Lower leg skin (tissue), 4 donors: Measurements from ENCODE around the gene TSSC4. TPM values are rescaled to one million over a fixed set of nuclear protein-coding genes. Genes with fewer than 3 reads are reported as not detected.

Experiments used
- DNase-seq, 2 donors: peaks; one replicate each; pipeline ENCODE4 v3.0.0-alpha.2; 2019; ENCODE audit warnings: low spot score in 2 of 2
- H3K4me3 ChIP-seq: fragments of 200-600 bp; sonication (generic); 2 replicates; pipeline ENCODE4 v1.5.1; 2017; ENCODE audit warnings: mild to moderate bottlenecking, low read depth; ENCODE audit not compliant: poor library complexity, severe bottlenecking
- POLR2A ChIP-seq, 2 donors: fragments of 450-650 bp; IDR thresholded peaks; one replicate each; pipeline ENCODE4 v1.6.1; 2016 to 2017; ENCODE audit warnings: antibody characterized with exemption in 2 of 2, mild to moderate bottlenecking in 1 of 2, moderate library complexity in 1 of 2
- WGBS, 2 donors: methylation state at CpG; one replicate each; pipeline ENCODE4 v1.1.5; 2018; 5-methylcytosine and 5-hydroxymethylcytosine counted together
- intact Hi-C: fragments of 100-400 bp; cut with DNase I; formaldehyde crosslinking; loops from one replicate; pipeline ENCODE4 v1.15.0; 2023; ENCODE audit warnings: low total_unique reads
- total RNA-seq, 4 donors: library from RNA; depleted of rRNA; stranded (reverse); fragments of >200 nt; gene quantifications; one replicate each; pipeline ENCODE4 v1.1.0, GENCODE V29; 2016
- TF ChIP-seq, protein P1 (sequence below), 3 donors: fragments of 450-650 bp; IDR thresholded peaks; one replicate each; pipeline ENCODE4 v1.5.1; 2016; ENCODE audit warnings: antibody characterized with exemption in 3 of 3, mild to moderate bottlenecking in 3 of 3, moderate library complexity in 2 of 3

Gene TSSC4
- total RNA-seq, 4 donors from 2014 or later = 45.6 to 58.7 (median 55.8) TPM

DNA sequence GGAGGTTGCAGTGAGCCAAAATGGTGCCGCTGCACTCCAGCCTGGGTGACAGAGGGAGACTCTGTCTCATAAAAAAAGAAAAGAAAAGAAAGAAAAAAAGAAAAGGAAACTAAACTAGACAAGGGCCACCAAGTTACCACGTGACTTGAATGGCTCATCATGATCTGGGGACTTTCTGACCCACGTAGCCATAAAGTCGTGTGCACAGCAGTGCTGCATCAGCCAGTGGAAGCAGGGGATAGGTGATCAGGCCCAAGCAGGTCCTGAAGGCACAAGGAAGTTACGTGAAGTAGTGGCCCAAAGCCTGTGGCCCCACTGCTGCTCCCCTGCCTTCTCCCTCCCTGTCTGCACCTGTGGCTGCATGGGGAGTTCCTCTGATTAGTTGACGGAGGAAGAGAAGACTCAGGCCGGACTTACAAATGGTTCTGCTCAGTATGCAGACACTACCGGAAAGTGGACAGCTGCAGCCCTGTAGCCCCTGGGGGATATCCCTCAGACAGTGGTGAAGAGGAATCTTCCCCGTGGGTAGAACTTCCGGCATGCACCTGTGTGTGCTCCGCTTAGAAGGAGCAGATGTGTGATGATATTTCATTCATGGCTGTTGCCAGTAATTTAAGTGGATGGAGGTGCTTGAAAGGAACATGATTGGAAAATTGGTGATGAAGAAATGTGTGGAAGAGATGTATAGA, 41.7 kb upstream of the TSSC4 start:
- TF ChIP-seq, protein P1, sequence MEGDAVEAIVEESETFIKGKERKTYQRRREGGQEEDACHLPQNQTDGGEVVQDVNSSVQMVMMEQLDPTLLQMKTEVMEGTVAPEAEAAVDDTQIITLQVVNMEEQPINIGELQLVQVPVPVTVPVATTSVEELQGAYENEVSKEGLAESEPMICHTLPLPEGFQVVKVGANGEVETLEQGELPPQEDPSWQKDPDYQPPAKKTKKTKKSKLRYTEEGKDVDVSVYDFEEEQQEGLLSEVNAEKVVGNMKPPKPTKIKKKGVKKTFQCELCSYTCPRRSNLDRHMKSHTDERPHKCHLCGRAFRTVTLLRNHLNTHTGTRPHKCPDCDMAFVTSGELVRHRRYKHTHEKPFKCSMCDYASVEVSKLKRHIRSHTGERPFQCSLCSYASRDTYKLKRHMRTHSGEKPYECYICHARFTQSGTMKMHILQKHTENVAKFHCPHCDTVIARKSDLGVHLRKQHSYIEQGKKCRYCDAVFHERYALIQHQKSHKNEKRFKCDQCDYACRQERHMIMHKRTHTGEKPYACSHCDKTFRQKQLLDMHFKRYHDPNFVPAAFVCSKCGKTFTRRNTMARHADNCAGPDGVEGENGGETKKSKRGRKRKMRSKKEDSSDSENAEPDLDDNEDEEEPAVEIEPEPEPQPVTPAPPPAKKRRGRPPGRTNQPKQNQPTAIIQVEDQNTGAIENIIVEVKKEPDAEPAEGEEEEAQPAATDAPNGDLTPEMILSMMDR (IDR thresholded peaks at IDR 0.05) = no peak
- TF ChIP-seq POLR2A (IDR thresholded peaks at IDR 0.05) = no peak
- no peak for DNase-seq
- H3K4me3 ChIP-seq = no peak overlapping the region
- 91% methylated on average over 11 of the region's 11 CpGs for WGBS, 2 donors
- intact Hi-C loops = no loop called here

DNA sequence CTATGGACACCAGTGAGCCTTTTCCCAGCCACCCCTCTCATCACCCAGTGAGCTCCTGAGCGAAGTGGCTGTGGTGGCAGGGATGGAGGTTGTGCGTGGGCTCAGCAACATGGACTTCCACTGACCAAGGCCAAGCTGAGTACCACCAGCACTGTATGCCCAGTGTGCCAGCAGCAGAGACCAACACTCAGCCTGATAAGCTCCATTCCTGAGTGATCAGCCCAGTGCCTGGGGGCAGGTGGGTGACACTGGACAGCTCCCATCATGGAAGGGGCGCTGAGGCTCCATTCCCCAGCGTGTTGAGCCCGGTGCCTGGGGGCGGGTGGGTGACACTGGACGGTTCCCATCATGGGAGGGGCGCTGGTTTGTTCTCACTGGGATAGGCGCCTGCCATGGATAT, 41.0 kb upstream of the TSSC4 start:
- peak in 1 of 2 donors; percentile 67 for DNase-seq
- no peak overlapping the region for H3K4me3 ChIP-seq
- WGBS, 2 donors = 91 to 92% methylated on average over 9 of the region's 9 CpGs
- no peak for TF ChIP-seq POLR2A (IDR thresholded peaks at IDR 0.05)
- TF ChIP-seq, protein P1 (IDR thresholded peaks at IDR 0.05) = no peak
- intact Hi-C loops = no loop called here

DNA sequence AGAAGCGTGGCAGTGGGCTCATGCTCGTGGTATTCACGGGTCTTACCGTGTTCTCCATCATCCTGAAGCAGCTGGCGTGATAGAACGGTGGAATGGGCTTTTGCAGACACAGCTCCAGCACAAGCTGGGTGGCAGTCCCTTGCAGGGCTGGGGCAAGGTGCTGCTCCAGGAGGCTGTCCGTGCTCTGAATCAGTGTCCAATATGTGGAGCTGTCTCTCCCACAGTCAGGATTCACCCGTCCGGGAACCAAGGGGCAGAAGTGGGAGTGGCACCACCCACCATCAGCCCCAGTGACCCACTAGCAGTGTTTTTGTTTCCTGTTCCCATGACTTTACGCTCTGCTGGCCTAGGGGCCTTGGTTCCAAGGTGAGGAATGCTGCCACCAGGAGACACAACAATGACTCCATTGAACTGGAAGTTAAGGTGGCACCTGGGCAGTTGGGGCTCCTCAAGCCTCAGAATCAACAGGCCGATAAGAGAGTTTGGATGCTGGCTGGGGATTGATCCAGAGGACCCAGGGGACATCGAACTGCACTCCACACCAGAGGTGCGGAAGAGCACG, 40.4 kb upstream of the TSSC4 start:
- TF ChIP-seq, protein P1 (IDR thresholded peaks at IDR 0.05) = no peak
- TF ChIP-seq POLR2A (IDR thresholded peaks at IDR 0.05) = no peak
- H3K4me3 ChIP-seq = no peak overlapping the region
- 94 to 95% methylated on average over 9 to 14 of the region's 14 CpGs for WGBS, 2 donors
- no peak for DNase-seq
- intact Hi-C loops = no loop called here

DNA sequence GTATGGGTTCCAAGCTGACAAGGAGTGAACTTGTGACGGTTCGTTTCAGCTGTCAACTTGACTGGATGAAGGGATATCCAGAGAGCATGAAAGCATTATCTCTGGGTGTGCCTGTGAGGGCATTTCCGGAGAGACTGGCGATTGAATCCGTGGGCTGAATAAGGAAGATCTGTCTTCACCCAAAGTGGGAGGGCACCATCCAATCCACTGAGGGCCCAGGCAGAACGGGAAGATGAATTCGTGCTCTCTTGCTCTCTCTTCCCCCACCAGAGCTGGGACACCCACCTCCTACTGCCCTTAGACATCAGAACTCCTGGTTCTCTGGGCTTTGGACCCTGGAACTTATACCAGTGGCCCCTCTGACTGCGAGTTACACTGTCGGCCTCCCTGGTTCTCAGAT, 39.0 kb upstream of the TSSC4 start:
- WGBS, 2 donors = 78 to 83% methylated on average over 9 of the region's 9 CpGs
- no peak overlapping the region for H3K4me3 ChIP-seq
- intact Hi-C loops = no loop called here
- TF ChIP-seq POLR2A (IDR thresholded peaks at IDR 0.05) = no peak
- TF ChIP-seq, protein P1 (IDR thresholded peaks at IDR 0.05) = no peak
- DNase-seq = no peak

DNA sequence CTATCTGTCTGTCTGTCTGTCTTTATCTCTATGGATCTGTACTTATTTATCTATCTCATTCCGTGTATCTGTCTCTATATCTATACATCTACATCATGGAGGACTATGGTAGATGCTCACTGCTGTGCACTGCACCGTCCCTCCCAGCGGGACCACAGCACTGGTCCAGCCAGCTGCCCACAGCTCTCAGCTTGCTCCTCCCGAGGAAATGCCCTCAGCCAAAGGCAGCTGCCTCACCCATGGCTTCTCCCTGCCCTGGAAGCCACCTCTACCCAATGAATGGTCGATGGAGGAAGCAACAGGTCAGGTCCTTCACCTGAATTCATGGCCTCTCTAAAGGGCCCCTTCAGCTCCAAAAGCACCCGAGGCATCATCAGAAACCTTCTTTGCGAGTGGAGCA, 38.1 kb upstream of the TSSC4 start:
- intact Hi-C loops = no loop called here
- TF ChIP-seq, protein P1 (IDR thresholded peaks at IDR 0.05) = no peak
- TF ChIP-seq POLR2A (IDR thresholded peaks at IDR 0.05) = no peak
- DNase-seq = no peak
- no peak overlapping the region for H3K4me3 ChIP-seq
- whole genome bisulfite sequencing, 2 donors = 91 to 97% methylated on average over 7 of the region's 7 CpGs
